Embryonic facial prominence (tissue), 1 donor: ENCODE results near the gene GEMIN7.

ENCODE experiments used
- DNase-seq: peaks from one replicate; pipeline ENCODE4 v3.0.0-alpha.2; 2016; ENCODE audit errors: extremely low spot score

Gene GEMIN7, protein sequence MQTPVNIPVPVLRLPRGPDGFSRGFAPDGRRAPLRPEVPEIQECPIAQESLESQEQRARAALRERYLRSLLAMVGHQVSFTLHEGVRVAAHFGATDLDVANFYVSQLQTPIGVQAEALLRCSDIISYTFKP

GRCh38 chr19:45079063-45079910 lies at the start of gene GEMIN7:
TSS of gene GEMIN7 (plus strand) at chr19:45079260. CDS start at chr19:45090115, 10,855 bp downstream.
- peak; percentile 51 for DNase-seq

- no peak for DNase-seq
Measured at GRCh38 chr19:45030825-45031224, 48.2 kb upstream of the GEMIN7 start.

DNA sequence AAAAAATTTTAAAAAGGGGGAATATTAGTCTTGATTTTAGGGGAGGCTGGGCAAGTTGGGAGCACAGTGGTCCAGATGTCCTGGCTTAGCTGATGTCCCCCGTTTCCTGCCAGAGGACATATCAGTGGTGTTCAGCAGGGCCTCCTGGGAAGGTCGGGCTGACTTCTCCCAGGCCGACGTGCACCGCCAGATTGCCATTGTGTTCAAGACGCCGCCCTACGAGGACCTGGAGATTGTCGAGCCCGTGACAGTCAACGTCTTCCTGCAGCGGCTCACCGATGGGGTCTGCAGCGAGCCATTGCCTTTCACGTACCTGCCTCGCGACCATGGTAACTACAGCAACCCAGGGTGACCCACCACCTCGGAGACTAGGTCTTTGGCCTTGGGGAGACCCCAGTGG lies 46.6 kb upstream of the GEMIN7 start:
- DNase-seq = no peak

DNA sequence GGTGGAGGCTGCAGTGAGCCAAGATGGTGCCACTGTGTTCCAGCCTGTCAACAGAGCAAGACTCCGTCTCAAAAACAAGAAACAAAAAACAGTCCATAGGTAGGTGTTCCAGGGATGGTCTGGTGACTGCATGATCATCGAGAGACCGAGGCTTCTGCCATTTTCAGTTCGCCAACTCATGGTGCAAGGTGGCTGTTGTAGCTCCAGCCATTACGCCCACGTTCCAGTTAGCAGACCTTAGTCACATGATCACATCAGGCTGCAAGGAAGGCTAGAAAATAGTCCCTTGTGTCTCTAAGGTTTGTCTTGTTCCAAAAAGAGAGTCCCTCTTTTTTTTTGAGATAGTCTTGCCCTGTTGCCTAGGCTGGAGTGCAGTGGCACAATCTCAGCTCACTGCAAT lies 43.3 kb upstream of the GEMIN7 start:
- DNase-seq = no peak

DNA sequence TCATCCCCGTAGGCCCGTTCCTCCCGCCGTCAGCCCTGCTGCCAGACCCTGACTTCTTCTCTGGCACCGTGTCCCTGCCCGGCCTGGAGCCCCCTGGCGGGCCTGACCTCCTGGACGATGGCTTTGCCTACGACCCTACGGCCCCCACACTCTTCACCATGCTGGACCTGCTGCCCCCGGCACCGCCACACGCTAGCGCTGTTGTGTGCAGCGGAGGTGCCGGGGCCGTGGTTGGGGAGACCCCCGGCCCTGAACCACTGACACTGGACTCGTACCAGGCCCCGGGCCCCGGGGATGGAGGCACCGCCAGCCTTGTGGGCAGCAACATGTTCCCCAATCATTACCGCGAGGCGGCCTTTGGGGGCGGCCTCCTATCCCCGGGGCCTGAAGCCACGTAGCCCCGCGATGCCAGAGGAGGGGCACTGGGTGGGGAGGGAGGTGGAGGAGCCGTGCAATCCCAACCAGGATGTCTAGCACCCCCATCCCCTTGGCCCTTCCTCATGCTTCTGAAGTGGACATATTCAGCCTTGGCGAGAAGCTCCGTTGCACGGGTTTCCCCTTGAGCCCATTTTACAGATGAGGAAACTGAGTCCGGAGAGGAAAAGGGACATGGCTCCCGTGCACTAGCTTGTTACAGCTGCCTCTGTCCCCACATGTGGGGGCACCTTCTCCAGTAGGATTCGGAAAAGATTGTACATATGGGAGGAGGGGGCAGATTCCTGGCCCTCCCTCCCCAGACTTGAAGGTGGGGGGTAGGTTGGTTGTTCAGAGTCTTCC lies 41.5 kb upstream of the GEMIN7 start:
- DNase-seq = no peak

DNA sequence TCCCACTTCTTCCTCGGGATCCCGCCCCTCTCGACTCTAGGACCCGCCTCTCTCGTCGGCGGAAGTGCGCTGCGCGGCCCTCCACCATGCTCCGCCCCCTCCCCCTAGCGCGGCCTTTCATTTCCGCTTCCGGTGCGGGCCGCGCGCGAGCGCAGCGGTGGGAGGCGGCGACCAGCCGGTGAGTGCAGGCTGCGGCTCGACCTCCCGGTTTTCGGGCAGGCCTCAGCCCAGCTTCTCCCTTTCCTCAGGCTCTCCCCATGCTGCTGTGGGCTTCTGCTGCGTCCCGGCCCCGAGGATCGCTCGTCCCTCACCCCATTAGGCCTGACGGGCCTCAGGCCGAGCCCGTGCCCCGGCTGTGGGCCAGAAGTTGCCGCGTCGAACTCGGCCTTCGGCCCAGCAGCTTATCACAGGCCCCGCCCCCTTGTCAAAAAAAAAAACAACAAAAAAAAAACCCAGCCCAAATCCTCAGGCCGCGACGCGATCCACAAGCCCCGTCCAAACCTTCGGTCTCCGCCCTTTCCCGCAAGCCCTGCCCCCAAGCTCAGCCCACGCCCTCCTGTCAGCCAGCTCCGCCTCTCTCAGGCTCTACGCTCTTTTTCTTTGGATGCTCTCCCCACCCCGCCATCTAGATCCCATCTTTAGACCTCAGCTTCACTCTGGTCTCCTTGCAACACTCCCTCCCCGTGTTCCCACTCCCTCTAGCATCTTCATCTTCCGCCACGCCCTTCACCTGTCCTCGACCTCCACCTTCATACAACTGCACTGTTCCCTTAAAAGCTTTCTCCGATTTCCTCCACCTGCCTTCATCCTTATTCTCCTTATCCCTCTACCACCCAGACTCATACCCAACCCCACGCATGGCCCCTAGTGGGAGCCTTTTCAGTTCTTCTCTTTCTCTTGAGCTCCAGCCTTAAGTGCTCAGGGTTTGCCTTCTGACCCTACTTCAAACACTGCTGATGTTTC lies 39.8 kb upstream of the GEMIN7 start, which contains the start of gene CLASRP:
TSS of gene CLASRP (plus strand) at position 115 of the 963 bp plus-strand sequence. CDS start 1,168 bp downstream, outside the sequence.
- DNase-seq = peak; percentile 91

DNA sequence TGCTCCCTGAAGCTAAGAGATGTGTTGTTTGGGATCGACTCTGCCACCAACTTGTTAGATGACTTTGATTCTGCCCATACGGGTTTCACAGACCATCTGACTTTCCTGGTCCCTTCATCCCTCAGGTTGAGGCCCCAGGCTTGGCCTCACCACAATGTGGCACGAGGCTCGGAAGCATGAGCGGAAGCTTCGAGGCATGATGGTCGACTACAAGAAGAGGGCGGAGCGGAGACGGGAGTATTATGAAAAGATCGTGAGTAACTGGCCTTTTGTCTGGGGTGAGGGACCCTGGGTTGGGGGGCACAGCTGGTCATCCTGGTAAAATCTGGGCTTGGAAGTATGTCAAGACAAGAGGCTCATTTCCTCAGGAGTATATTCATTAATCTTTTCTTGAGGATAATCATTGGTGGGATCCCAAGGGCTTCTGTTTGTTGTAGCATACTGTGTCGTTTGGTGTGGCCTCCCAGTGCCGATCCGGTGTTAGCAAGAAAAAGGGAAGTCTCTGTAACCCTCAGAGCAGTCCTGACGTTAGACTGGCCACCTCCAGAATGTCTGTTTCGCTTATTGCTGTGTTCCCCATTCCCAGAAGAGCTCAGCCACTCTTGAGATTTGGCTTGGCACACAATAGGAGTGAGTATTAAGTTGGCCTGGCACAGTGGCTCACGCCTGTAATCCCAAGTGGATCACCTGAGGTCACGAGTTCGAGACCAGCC lies 38.8 kb upstream of the GEMIN7 start:
- no peak for DNase-seq

GRCh38 chr19:45041125-45041524 lies 37.9 kb upstream of the GEMIN7 start:
- DNase-seq = no peak

DNA sequence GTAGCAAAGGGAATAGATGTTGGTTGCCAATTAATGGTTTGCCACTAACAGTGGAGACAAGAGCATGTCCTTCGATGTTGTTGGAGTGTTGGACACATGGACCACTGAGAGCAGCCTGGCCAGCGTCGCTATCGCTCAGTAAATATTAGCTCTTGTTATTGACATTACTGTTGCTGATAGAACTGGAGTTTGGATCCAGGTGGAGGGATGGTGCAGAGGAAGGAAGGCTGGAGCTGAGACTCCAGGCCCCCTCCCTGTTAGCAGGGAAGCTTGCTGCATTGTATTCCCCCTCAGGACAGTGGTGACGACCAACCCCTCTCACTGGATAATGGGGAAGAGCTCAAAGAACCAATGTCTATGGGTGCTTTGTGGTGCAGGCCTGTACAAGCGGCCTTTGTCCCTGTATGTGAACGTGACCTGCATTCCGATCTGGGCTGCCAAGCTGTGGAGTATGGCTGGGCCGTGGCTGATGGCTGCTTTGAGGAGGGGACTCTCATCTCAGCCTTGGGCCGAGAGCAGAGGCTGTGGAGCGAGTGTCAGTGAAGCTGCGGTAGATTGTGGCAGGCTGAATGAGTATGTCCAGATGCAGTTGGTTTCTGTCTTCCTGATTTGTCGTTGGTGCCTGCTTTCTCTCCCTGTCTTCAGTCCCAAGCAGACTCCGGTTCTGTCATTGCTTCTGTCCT lies 33.2 kb upstream of the GEMIN7 start:
- no peak for DNase-seq

DNA sequence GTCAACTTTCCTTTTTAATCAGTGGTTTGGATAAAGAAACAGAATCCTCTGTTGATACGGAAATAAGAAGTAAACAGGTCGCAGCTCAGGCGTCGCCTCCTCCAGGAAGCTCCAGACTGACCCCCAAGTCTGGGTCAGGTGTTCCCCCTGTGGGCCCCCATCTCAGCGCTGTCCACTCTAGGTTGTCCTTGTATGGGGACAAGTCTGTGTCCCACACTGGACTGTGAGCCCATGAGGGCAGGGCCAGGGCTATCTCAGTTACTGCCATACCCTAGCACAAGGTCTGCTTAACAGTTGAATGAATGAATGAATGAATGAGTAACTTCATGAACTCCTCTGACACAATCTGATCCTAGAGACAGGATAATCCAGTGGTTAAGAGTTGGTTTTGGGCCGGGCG lies 32.7 kb upstream of the GEMIN7 start:
- no peak for DNase-seq

DNA sequence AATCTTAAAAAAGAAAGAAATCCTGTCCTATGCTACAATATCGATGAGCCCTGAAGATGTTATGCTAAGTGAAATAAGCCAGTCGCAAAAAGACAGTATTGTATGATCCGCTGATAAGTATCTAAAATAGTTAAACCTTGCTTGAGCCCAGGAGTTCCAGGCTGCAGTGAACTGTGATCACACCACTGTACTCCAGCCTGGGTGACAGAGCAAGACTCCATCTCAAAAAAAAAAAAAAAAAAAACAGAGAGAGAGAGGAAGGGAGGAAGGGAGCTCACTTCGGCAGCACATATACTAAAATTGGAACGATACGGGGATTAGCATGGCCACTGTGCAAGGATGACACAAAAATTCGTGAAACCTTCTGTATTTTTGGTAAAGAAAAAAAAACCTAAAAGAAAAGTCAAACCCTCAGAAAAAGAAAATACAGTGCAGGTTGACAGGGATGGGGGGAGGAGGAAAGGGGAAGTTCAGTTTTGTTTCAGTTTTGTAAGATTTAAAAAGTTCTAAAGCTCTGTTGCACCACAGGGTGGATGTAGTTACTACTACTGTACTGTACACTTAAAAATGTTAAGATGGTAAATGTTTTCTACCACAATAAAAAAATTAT lies 31.8 kb upstream of the GEMIN7 start:
- DNase-seq = no peak

DNA sequence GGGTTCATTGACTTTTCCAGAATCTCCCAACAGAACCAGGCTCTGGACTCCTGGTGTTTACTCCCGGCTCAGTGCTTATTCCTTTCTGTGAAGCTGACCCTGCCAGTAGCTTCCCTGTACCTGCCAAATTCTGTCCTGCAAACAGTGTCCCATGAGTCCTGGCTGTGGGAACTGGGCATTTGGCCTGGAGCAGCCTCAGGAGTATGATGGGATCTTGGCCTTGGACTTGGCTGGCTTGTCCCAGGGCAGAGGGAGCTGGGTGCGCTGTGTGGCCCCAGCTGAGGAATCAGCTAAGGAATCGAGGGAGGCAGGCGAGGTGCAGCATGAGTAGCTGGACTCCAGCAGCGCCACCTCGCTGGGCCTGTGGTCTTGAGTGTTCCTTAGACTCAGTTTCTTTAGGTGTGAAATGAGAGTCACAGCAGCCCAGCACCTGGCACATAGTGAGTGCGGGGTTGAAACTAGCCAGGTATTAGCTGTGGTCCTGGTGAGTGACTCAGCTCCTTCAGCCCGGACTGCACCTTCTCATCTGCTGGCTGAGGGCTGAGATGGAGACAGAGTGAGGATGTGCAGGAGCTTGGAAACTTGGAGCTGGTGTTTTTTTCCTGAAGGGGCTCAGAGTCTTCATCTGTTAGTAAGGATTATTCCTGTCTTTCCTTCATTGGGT lies 29.9 kb upstream of the GEMIN7 start:
- DNase-seq = no peak

DNA sequence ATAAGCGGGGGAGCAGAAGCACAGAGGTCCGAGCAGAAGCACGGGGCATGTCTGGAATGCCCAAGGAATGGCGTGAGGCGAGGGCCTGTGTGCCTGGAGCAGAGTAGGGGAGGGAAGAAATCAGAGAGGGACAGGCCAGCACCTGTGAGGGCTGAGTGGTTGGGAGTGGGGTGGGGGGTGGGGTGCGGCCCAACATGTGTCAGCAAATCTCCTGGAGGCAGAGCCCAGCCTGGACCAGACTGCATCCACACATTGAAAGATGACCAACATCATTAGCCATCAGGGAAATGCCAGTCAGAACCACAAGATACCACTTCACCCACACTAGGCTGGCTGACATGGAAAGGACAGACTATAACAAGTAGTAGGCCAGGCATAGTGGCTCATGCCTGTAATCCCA lies 29.0 kb upstream of the GEMIN7 start:
- DNase-seq = no peak

GRCh38 chr19:45051929-45052579 lies 27.0 kb upstream of the GEMIN7 start:
- no peak for DNase-seq

GRCh38 chr19:45056831-45057230 lies 22.2 kb upstream of the GEMIN7 start:
- no peak for DNase-seq

GRCh38 chr19:45057444-45057843 lies 21.6 kb upstream of the GEMIN7 start:
- no peak for DNase-seq

DNA sequence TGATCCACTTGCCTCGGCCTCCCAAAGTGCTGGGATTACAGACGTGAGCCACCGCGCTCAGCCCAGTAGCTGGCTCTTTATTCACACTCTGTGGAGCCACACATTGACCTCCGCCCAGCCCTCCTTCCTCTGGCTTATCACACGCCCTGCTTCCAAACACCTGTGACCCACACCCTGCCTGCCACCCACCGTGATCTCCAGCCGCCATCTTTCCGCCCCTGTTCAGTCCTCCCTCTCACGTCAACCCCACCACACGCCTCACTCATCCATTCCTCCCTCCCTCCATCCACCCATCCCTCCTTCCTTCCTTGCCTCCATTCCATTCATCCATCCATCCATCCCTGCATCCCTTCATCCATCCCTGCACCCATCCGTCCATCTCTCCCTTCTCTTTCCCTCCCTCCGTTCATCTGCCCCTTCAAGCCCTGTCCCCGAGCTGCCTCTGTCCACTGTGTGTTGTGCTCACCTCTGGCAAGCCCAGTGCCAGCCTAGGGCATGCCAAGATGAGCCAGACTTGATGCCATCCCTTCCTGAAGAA lies 20.4 kb upstream of the GEMIN7 start:
- no peak for DNase-seq

GRCh38 chr19:45059258-45059965 lies 19.6 kb upstream of the GEMIN7 start:
- DNase-seq = no peak
